Right ventricle myocardium inferior (tissue), 1 donor: Measurements from ENCODE around the gene LIMCH1. TPM values are rescaled to one million over a fixed set of nuclear protein-coding genes. Genes with fewer than 3 reads are reported as not detected.
"Not testable (repeated sequence)": the region's sequence is repeated elsewhere in the genome, so short reads cannot be mapped to it uniquely, and the experiment has no call there.

Source experiments
- ATAC-seq: fragments of 200-7000 bp; cut with Tn5 transposase; one replicate; pipeline ENCODE4 v1.9.1; 2020; ENCODE audit warnings: mild to moderate bottlenecking, moderate library complexity
- DNase-seq: peaks from one replicate; pipeline ENCODE4 v3.0.0; 2021; ENCODE audit errors: missing footprints
- intact Hi-C: fragments of 100-400 bp; cut with DNase I; formaldehyde crosslinking; loops from one replicate; pipeline ENCODE4 v1.11.0; 2022
- total RNA-seq: library from RNA; stranded (reverse); fragmentation: NEBNext Ultra II Directional; extraction: Animal tissue kit (Norgen Biotek cat#: 25700); gene quantifications from one replicate; pipeline ENCODE4 v1.2.1, GENCODE V29; 2021
- donor health status: DM: no; HTN: yes; CAD: no; lungs with severe emphysema.

The LIMCH1 gene
- total RNA-seq, 1 donor from 2014 or later = 294 TPM

- peak; percentile 57 for ATAC-seq
- no peak for DNase-seq
- intact Hi-C loops = loop anchor here (2.0 to 5.0 kb wide), 2 partner anchors 119 to 188 kb away; no protein-coding TSS in a partner anchor
These were observed 154.9 kb downstream of the LIMCH1 start for GRCh38 chr4:41692717-41693345.

DNA sequence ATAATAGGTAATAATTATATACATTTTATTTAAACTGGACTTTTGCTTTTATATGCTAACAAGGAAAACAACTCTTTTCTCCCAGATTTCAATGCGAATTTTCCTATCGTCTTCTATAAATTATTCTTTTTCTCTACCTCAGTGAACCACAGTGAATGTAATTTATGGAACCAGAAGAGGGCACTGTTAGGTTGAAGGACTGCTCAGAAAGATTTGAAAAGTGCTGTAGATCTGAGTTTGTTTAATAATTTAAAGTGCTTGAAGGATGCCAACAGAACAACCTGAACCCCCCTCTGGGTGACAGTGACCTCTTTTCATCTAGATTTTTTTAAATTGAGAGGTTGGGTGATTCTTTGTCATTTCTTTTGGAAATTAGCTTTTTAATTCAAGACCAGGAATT lies 155.7 kb downstream of the LIMCH1 start:
- intact Hi-C loops = loop anchor here (2.0 to 5.0 kb wide), 2 partner anchors 119 to 187 kb away; no protein-coding TSS in a partner anchor
- no peak for DNase-seq
- ATAC-seq = no peak

DNA sequence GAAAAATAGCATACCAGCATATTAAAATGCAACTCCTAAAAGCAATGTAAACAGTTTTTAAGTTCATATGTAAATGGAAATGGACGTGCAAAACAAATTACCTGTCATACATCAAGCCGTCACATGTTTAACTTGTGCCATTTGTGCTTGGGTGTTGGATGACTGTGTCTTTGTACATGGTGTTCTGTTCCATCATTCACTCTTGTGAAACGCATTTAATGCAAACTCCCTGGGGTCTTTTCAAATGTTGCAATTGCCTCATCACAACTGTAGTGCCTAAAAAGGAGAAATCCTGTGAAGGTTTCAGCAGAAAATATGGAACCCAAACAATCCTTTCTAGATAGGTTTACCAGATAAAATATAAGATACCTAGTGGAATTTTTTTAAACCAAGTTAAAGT lies 158.2 kb downstream of the LIMCH1 start:
- ATAC-seq = no peak
- intact Hi-C loops = no loop called here
- no peak for DNase-seq

DNA sequence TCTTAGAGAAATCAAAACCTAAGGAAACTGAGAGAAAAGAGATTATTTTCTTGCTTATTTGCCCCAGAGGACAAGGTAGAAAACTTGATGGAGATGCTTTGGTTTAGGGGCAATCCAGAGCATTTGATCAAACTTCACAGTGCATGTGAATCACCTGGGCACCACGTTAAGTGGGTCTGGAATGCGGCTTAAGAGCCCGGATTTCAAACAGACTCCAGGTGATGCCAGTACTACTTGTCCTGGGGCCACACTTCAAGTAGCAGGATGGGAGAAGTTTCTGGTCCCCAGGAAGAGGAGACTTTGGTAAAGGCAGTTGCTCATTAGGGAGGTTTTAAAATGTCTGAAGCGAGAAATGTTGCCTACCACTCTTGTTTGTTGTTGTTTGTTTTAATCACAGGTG lies 158.8 kb downstream of the LIMCH1 start:
- intact Hi-C loops = no loop called here
- ATAC-seq (no peak), DNase-seq (no peak)

DNA sequence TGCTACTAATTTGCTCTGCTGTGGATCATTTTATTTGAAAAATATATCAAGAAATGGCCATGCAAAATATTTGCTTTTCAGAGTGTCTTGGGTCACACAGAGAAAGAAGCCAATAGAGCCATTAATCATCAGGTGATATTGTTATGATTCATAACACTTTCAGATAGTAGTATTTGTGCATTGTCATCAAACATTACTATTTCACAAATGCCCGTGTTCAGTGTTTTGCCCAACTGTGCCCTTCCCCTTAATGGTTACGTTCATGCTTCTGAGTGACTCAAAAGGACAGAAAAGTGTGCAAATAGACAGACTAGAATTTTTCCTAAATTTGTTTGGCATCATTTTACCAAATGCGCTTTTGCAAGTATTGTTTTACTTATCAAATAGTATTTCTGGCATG lies 164.0 kb downstream of the LIMCH1 start:
- DNase-seq (no peak), ATAC-seq (no peak)
- intact Hi-C loops = no loop called here

DNA sequence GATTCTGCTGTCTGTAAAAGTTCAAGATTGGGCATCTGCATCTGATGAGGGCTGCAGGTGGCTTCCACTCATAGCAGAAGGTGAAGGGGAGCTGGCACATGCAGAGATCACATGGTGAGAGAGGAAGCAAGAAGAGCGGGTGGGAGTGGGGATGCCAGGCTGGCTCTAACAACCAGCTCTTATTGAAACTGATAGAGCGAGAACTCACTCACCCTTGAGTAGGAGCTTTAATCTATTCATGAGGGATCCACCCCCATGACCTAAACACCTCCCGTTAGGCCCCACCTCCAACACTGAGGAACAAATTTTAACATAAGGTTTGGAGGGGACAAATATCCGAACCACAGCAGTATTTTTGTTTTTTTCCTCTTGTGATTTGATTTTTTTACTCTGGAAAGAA lies 164.8 kb downstream of the LIMCH1 start:
- no peak for DNase-seq
- intact Hi-C loops = no loop called here
- no peak for ATAC-seq

- DNase-seq (no peak), ATAC-seq (no peak)
- intact Hi-C loops = no loop called here
These were observed 165.8 kb downstream of the LIMCH1 start for GRCh38 chr4:41703785-41704184.

DNA sequence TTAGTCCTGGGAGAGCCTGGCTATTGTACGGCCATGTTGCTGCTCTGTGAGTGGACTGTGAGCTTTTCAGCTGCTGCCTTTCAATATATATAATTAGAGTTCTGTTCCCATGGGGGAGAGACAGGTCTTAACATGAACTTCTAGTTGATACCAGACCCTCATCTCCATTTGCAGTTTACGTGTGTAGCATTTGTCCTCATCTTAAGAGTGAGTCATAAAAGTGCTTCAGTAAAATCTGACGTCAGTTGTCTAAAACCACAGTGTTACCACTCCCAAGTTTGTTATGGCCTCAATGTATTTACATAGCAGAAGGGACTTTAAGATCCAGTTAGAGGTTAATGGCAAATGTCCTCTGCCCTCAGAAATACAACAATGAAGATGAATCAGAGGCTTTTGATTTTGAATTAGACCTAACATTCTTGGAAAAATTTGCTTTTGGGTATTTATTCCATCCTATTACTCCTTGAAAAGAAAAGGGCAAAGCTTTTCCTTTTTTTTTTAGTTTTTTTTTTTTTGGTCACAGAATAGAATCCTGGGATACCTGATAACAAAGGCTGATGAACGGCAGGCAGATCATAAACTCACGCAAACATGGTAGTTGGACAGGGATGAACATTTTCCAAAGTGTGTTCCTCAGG lies 172.0 kb downstream of the LIMCH1 start:
- intact Hi-C loops = no loop called here
- DNase-seq (no peak), ATAC-seq (no peak)

GRCh38 chr4:41711654-41712053 lies 173.7 kb downstream of the LIMCH1 start:
- DNase-seq, intact Hi-C loops, ATAC-seq: not testable (repeated sequence)

GRCh38 chr4:41712425-41712824 lies 174.5 kb downstream of the LIMCH1 start:
- DNase-seq (no peak), ATAC-seq (no peak)
- intact Hi-C loops = no loop called here

- no peak for DNase-seq
- intact Hi-C loops = no loop called here
- no peak for ATAC-seq
These were observed 175.8 kb downstream of the LIMCH1 start for GRCh38 chr4:41713768-41714167.

DNA sequence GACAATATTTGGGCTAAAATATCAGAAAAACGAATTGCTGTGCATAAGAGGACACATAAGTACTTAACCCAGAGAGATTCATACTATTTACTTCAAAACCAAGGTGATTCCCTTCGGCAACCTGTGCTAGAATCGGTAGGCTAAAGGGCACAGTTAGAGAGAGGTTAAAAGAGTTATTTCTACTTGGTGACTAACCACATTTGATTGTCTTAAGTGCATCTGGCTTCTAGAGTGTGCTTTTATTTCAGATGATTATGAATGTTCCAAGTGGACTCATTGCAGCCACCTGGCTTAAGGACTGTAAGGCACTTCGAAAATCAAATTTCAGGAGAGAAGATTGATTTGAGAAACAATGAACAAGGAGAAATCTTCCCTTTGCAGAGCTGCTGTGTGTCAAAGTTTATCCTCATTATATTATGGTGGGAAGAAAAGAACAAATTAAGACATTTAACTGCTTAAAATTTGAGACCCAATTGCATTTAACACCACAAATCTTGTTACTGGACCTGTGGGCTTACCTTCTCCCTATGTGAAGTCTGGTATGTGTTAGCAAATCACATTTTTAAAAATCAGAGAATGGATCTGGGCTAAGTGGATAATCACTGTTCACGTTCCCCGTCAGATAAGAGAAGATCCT lies 176.5 kb downstream of the LIMCH1 start:
- ATAC-seq (no peak), DNase-seq (no peak)
- intact Hi-C loops = no loop called here

- DNase-seq = no peak
- ATAC-seq = no peak
- intact Hi-C loops = no loop called here
These were observed 177.2 kb downstream of the LIMCH1 start for GRCh38 chr4:41715155-41715554.

GRCh38 chr4:41718907-41719306 lies 180.9 kb downstream of the LIMCH1 start:
- DNase-seq = no peak
- intact Hi-C loops = no loop called here
- ATAC-seq = no peak

- ATAC-seq (no peak), DNase-seq (no peak)
- intact Hi-C loops = no loop called here
These were observed 181.5 kb downstream of the LIMCH1 start for GRCh38 chr4:41719417-41719816.

GRCh38 chr4:41722181-41722580 lies 184.2 kb downstream of the LIMCH1 start:
- intact Hi-C loops = no loop called here
- DNase-seq (no peak), ATAC-seq (no peak)

- DNase-seq (no peak), ATAC-seq (no peak)
- intact Hi-C loops = no loop called here
These were observed 185.3 kb downstream of the LIMCH1 start for GRCh38 chr4:41723286-41723685.

- ATAC-seq (no peak), DNase-seq (no peak)
- intact Hi-C loops = no loop called here
These were observed 187.3 kb downstream of the LIMCH1 start for GRCh38 chr4:41725254-41725653.

DNA sequence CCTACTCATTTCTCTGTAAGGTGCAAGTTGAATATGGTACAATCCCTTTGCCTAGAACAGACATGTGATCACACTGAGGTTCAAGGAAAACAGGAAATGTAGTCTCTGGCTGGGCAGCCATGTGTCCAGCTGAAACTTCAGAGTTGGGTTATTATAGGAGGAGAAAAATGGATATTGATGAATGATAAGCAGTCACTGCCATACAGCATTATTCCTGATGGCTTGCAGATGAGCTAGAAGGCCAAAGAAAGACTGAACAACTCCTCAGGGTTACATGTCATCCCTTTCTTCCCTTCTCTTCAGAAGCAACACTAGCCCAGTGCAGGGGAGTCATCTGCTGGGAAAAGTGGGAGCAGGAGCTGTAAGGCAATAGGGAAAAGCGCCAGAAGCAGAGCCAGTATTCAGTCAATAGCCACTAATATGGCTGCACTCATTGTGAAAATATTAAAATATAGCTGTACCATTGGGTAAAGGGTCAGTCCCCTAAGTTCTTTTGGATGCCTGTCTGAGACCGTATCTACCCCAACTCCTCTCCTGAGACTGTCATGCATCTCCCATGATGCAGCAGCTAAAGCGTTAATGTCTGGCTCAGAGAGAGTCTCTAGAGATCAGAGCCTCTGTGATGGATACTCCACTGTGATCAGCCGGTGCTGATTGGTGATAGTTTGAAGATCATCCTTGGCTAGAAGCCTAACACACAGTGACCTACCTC lies 190.1 kb downstream of the LIMCH1 start:
- DNase-seq = no peak
- no peak for ATAC-seq
- intact Hi-C loops = no loop called here

DNA sequence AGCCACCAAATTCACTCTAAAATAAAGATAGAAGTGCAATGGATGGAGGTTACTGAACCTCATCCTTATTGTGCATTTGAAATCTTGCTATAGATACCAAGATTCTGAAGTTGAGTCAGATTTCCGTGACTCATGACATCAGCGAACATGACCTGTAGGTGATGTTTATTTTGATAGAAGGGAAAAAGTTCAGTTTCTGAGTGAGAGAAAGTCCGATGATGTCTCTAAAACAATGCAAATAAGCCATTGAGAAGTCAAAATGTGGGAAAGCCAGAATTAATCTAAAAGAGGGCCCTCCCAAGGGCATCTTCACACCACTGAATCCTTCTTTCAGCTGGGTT lies 190.6 kb downstream of the LIMCH1 start:
- DNase-seq = no peak
- no peak for ATAC-seq

More for the DNA sequence above, 190.6 kb downstream of the LIMCH1 start:
- intact Hi-C loops = no loop called here
